ENCODE data around the gene OR5B12. TPM values are rescaled to one million over a fixed set of nuclear protein-coding genes. Genes with fewer than 3 reads are reported as not detected.

Gene OR5B12
- total and polyA plus RNA-seq, 4 donors: not detected

DNA sequence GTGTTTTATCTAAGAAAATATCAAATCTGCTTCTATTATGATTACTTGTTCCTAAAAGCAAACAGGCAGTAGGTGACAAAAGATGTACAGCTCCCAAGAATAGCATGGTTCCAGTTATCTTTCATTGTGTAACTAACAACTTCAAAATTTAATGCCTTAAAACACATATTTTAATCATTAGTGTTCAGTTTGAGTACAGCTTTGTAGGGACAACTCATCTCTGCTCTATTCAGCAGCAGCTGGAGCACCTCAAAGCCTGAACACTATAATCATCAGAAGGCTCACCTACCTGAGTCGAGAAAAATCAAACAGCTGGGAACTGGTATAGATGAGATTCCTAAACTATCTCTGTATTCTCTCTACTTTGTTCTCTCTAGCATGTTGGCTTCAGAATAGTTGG is 24.3 kb upstream of the OR5B12 start (continued):
- TF ChIP-seq, protein P1, sequence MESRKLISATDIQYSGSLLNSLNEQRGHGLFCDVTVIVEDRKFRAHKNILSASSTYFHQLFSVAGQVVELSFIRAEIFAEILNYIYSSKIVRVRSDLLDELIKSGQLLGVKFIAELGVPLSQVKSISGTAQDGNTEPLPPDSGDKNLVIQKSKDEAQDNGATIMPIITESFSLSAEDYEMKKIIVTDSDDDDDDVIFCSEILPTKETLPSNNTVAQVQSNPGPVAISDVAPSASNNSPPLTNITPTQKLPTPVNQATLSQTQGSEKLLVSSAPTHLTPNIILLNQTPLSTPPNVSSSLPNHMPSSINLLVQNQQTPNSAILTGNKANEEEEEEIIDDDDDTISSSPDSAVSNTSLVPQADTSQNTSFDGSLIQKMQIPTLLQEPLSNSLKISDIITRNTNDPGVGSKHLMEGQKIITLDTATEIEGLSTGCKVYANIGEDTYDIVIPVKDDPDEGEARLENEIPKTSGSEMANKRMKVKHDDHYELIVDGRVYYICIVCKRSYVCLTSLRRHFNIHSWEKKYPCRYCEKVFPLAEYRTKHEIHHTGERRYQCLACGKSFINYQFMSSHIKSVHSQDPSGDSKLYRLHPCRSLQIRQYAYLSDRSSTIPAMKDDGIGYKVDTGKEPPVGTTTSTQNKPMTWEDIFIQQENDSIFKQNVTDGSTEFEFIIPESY (IDR thresholded peaks at IDR 0.05): no peak
- no peak for TF ChIP-seq RXRA (IDR thresholded peaks at IDR 0.05)
- no peak for TF ChIP-seq FOXA1 (IDR thresholded peaks at IDR 0.05)

DNA sequence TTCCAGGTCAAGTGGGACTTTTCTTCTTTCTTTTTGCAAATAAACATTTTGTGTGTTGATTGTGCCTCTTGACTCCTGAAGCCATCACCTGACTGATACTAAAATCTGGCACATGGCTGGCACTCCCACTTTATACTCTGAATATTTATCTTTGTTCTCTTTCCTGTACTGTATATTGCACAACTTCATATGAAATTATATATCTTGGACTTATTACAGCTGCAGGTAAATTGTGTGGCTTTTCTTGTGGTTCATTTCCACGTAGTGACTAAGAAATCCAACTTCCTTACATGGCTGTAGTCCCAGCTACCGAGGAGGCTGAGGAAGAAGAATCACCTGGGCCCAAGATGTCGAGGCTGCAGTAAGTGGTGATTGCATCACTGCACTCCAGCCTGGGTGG is 23.7 kb upstream of the OR5B12 start:
- Histone ChIP-seq H3K9ac (ENCODE audit: low read depth in 1 of 2, low read length in 2 of 2) (no peak overlapping the region), H3K4me3 (ENCODE audit: low read depth in 1 of 3, low read length in 3 of 3) (no peak overlapping the region), H3K4me1 (ENCODE audit: control insufficient read depth in 4 of 4, insufficient read depth in 4 of 4, low read length in 3 of 4) (no peaks in the 10 kb centered on the region), H3K27me3 (ENCODE audit: control insufficient read depth in 4 of 4, insufficient read depth in 4 of 4, low read length in 3 of 4) (peaks cover 0 to 5% (median under 1%) of the 10 kb centered on the region in 4 donors), H3K9me3 (ENCODE audit: control insufficient read depth in 4 of 4, low read length in 3 of 4) (peaks cover 0 to 10% (median 1%) of the 10 kb centered on the region in 4 donors), H3K27ac (ENCODE audit: low read depth in 1 of 2, low read length in 2 of 2) (no peak overlapping the region), H3K36me3 (ENCODE audit: control insufficient read depth in 4 of 4, insufficient read depth in 3 of 4, low read depth in 1 of 4, low read length in 3 of 4) (no peaks in the 10 kb centered on the region)
- 49% methylated on average over 3 of the region's 3 CpGs for WGBS
- DNase-seq (ENCODE audit: low spot score): no peak
- TF ChIP-seq NR2F2 (IDR thresholded peaks at IDR 0.05): no peak
- TF ChIP-seq TAF1 (conservative IDR thresholded peaks at IDR 0.05): no peak
- TF ChIP-seq JUND (IDR thresholded peaks at IDR 0.05): no peak
- TF ChIP-seq SP1 (IDR thresholded peaks at IDR 0.05): no peak
- TF ChIP-seq YY1 (IDR thresholded peaks at IDR 0.05): no peak
- no peak for TF ChIP-seq FOXA1 (IDR thresholded peaks at IDR 0.05)

DNA sequence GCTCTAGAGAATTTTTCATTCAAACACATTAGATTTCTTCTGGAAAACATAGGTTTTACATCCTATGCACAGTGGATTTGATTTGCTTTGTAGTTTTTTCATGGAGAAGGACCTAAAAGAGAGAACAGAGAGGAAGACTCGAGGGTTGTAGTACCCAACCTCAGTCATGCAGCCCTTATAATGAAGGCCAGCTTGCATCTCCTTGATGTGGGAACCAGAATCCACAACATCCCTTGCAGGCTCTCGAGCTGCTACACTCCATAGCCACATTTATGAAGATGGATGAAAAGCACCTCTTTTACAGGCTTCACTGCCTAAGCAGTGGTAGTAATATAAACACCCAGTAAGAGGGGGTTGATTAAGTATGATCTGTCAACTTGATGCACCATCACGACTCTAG is 9.5 kb upstream of the OR5B12 start:
- no peak overlapping the region for H3K4me3 ChIP-seq (ENCODE audit: low read depth in 1 of 3, low read length in 3 of 3)
- H3K9me3 ChIP-seq (ENCODE audit: control insufficient read depth in 4 of 4, low read length in 3 of 4): peaks cover 0 to under 1% (median 0%) of the 10 kb centered on the region in 4 donors
- H3K27ac ChIP-seq (ENCODE audit: low read depth in 1 of 2, low read length in 2 of 2): no peak overlapping the region
- WGBS: 50% methylated on average over 3 of the region's 3 CpGs
- H3K9ac ChIP-seq (ENCODE audit: low read depth in 1 of 2, low read length in 2 of 2): no peak overlapping the region
- no peaks in the 10 kb centered on the region for H3K4me1 ChIP-seq (ENCODE audit: control insufficient read depth in 4 of 4, insufficient read depth in 4 of 4, low read length in 3 of 4)
- TF ChIP-seq YY1 (IDR thresholded peaks at IDR 0.05) (no peak), TAF1 (conservative IDR thresholded peaks at IDR 0.05) (no peak), GABPA (IDR thresholded peaks at IDR 0.05 in 1 of 2, conservative IDR thresholded peaks at IDR 0.05 in 1 of 2) (no peak), JUND (IDR thresholded peaks at IDR 0.05) (no peak), EGR1 (IDR thresholded peaks at IDR 0.05; ENCODE audit: low read depth in 2 of 2) (no peak), HNF4A (conservative IDR thresholded peaks at IDR 0.05) (no peak), NR2F2 (IDR thresholded peaks at IDR 0.05) (no peak), RAD21 (IDR thresholded peaks at IDR 0.05) (no peak), HNF4G (IDR thresholded peaks at IDR 0.05) (no peak), SP1 (IDR thresholded peaks at IDR 0.05) (no peak), FOXA1 (IDR thresholded peaks at IDR 0.05) (no peak), RXRA (IDR thresholded peaks at IDR 0.05) (no peak)
- TF ChIP-seq, protein P2, sequence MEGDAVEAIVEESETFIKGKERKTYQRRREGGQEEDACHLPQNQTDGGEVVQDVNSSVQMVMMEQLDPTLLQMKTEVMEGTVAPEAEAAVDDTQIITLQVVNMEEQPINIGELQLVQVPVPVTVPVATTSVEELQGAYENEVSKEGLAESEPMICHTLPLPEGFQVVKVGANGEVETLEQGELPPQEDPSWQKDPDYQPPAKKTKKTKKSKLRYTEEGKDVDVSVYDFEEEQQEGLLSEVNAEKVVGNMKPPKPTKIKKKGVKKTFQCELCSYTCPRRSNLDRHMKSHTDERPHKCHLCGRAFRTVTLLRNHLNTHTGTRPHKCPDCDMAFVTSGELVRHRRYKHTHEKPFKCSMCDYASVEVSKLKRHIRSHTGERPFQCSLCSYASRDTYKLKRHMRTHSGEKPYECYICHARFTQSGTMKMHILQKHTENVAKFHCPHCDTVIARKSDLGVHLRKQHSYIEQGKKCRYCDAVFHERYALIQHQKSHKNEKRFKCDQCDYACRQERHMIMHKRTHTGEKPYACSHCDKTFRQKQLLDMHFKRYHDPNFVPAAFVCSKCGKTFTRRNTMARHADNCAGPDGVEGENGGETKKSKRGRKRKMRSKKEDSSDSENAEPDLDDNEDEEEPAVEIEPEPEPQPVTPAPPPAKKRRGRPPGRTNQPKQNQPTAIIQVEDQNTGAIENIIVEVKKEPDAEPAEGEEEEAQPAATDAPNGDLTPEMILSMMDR (IDR thresholded peaks at IDR 0.05; ENCODE audit: low read depth, low read length, missing input control): no peak
- TF ChIP-seq, protein P3, sequence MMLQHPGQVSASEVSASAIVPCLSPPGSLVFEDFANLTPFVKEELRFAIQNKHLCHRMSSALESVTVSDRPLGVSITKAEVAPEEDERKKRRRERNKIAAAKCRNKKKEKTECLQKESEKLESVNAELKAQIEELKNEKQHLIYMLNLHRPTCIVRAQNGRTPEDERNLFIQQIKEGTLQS (IDR thresholded peaks at IDR 0.05): no peak
- TF ChIP-seq, protein P1 (IDR thresholded peaks at IDR 0.05): no peak
- TF ChIP-seq, protein P4, sequence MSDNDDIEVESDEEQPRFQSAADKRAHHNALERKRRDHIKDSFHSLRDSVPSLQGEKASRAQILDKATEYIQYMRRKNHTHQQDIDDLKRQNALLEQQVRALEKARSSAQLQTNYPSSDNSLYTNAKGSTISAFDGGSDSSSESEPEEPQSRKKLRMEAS (IDR thresholded peaks at IDR 0.05): no peak
- TF ChIP-seq, protein P5, sequence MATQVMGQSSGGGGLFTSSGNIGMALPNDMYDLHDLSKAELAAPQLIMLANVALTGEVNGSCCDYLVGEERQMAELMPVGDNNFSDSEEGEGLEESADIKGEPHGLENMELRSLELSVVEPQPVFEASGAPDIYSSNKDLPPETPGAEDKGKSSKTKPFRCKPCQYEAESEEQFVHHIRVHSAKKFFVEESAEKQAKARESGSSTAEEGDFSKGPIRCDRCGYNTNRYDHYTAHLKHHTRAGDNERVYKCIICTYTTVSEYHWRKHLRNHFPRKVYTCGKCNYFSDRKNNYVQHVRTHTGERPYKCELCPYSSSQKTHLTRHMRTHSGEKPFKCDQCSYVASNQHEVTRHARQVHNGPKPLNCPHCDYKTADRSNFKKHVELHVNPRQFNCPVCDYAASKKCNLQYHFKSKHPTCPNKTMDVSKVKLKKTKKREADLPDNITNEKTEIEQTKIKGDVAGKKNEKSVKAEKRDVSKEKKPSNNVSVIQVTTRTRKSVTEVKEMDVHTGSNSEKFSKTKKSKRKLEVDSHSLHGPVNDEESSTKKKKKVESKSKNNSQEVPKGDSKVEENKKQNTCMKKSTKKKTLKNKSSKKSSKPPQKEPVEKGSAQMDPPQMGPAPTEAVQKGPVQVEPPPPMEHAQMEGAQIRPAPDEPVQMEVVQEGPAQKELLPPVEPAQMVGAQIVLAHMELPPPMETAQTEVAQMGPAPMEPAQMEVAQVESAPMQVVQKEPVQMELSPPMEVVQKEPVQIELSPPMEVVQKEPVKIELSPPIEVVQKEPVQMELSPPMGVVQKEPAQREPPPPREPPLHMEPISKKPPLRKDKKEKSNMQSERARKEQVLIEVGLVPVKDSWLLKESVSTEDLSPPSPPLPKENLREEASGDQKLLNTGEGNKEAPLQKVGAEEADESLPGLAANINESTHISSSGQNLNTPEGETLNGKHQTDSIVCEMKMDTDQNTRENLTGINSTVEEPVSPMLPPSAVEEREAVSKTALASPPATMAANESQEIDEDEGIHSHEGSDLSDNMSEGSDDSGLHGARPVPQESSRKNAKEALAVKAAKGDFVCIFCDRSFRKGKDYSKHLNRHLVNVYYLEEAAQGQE (IDR thresholded peaks at IDR 0.05): no peak
- DNase-seq (ENCODE audit: low spot score): no peak
- H3K36me3 ChIP-seq (ENCODE audit: control insufficient read depth in 4 of 4, insufficient read depth in 3 of 4, low read depth in 1 of 4, low read length in 3 of 4): no peaks in the 10 kb centered on the region
- H3K27me3 ChIP-seq (ENCODE audit: control insufficient read depth in 4 of 4, insufficient read depth in 4 of 4, low read length in 3 of 4): no peaks in the 10 kb centered on the region

Data from liver (tissue), 9 donors.